Upper lobe of right lung (tissue), 1 donor: ENCODE results near the gene MYO16. TPM values are rescaled to one million over a fixed set of nuclear protein-coding genes. Genes with fewer than 3 reads are reported as not detected.

ENCODE experiments used
- ATAC-seq: fragments of 200-7000 bp; cut with Tn5 transposase; one replicate; pipeline ENCODE4 v1.9.1; 2020; ENCODE audit warnings: mild to moderate bottlenecking, moderate library complexity
- DNase-seq: peaks from one replicate; pipeline ENCODE4 v3.0.0-alpha.2; 2020
- H3K27ac ChIP-seq: fragments of 200-600 bp; one replicate; pipeline ENCODE4 v1.8.0; 2022
- H3K27me3 ChIP-seq: fragments of 200-600 bp; one replicate; pipeline ENCODE4 v1.8.0; 2022; ENCODE audit warnings: mild to moderate bottlenecking
- H3K36me3 ChIP-seq: fragments of 200-600 bp; one replicate; pipeline ENCODE4 v1.8.0; 2022
- H3K4me1 ChIP-seq: fragments of 200-600 bp; one replicate; pipeline ENCODE4 v1.8.0; 2022
- H3K4me3 ChIP-seq: fragments of 200-600 bp; one replicate; pipeline ENCODE4 v1.8.0; 2022; ENCODE audit warnings: mild to moderate bottlenecking
- H3K9me3 ChIP-seq: fragments of 200-600 bp; one replicate; pipeline ENCODE4 v1.8.0; 2022
- intact Hi-C: fragments of 100-400 bp; cut with DNase I; formaldehyde crosslinking; loops from one replicate; pipeline ENCODE4 v1.11.0; 2022
- total RNA-seq: library from RNA; stranded (reverse); fragmentation: NEBNext Ultra II Directional; extraction: Animal tissue kit (Norgen Biotek cat#: 25700); gene quantifications from one replicate; pipeline ENCODE4 v1.2.1, GENCODE V29; 2021
- TF ChIP-seq, protein P1 (sequence below): fragments of 200-600 bp; IDR thresholded peaks from one replicate; pipeline ENCODE4 v1.8.0; 2022; ENCODE audit warnings: antibody characterized with exemption
- donor health status: DM: no; HTN: yes; CAD: no; lungs with severe emphysema.

MYO16 gene
- total RNA-seq, 1 donor from 2014 or later: 0.46 TPM

DNA sequence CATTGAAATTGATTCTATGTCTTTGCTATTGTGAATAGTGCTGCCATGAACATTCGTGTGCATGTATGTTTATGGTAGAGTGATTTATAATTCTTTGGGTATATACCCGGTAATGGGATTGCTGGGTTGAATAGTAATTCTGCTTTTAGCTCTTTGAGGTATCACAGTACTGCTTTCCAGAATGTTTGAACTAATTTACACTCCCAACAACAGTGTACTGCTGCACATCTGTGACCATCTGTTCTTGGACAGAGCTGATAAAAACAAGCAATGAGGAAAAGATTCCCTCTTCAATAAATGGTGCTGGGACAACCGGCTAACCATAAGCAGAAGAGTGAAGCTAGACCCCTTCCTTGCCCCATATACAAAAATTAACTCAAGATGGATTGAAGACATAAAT, 231.0 kb downstream of the MYO16 start:
- no peak for DNase-seq
- intact Hi-C loops: no loop called here
- no peaks in the 10 kb centered on the region for H3K27me3 ChIP-seq
- no peaks in the 10 kb centered on the region for H3K4me1 ChIP-seq
- no peaks in the 10 kb centered on the region for H3K36me3 ChIP-seq
- no peak overlapping the region for H3K4me3 ChIP-seq
- H3K9me3 ChIP-seq: no peaks in the 10 kb centered on the region
- ATAC-seq: no peak
- TF ChIP-seq, protein P1, sequence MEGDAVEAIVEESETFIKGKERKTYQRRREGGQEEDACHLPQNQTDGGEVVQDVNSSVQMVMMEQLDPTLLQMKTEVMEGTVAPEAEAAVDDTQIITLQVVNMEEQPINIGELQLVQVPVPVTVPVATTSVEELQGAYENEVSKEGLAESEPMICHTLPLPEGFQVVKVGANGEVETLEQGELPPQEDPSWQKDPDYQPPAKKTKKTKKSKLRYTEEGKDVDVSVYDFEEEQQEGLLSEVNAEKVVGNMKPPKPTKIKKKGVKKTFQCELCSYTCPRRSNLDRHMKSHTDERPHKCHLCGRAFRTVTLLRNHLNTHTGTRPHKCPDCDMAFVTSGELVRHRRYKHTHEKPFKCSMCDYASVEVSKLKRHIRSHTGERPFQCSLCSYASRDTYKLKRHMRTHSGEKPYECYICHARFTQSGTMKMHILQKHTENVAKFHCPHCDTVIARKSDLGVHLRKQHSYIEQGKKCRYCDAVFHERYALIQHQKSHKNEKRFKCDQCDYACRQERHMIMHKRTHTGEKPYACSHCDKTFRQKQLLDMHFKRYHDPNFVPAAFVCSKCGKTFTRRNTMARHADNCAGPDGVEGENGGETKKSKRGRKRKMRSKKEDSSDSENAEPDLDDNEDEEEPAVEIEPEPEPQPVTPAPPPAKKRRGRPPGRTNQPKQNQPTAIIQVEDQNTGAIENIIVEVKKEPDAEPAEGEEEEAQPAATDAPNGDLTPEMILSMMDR: no peak
- H3K27ac ChIP-seq: no peak overlapping the region

DNA sequence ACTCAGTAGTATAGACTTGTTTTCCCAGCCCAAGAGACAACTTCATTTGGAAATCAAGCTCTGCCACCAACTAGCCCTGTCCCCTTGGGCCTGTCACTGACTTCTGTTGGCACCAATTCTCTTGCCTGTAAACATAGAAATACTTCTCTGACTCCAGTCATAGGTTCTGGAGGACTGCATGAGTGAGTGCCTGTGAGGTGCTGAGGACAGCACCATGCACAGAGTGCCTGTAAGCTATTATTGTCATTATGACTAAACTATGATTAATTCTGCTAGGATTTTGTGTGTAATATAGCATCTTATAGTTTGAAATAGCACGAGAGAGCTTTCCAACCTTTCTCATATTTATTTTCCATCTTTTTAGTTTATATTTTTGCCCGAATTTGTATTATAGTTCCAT, 247.9 kb downstream of the MYO16 start:
- H3K4me3 ChIP-seq: no peak overlapping the region
- TF ChIP-seq, protein P1: no peak
- intact Hi-C loops: no loop called here
- no peaks in the 10 kb centered on the region for H3K9me3 ChIP-seq
- H3K27me3 ChIP-seq: no peaks in the 10 kb centered on the region
- no peaks in the 10 kb centered on the region for H3K36me3 ChIP-seq
- DNase-seq (no peak), ATAC-seq (no peak)
- no peaks in the 10 kb centered on the region for H3K4me1 ChIP-seq
- H3K27ac ChIP-seq: no peak overlapping the region

DNA sequence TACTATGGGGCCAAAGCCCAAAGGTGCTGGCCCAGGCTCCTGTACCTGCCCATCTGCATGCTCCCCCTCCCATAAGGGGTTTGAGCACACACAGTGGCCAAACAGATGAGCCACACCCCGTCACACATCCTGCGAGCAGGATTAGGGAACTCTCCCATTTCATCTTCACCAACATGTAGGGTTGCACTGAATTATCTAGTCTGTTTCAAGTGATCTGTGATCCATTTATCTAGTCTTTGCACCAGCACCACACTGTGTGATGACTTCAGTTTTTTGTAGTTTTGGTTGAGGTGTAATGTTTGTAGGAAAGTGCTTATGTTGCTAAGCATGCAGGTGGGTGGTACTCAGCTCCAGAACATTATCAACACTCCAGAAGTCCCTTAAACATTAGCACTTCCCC, 249.3 kb downstream of the MYO16 start:
- Histone ChIP-seq H3K27ac (no peak overlapping the region), H3K9me3 (no peaks in the 10 kb centered on the region), H3K36me3 (no peaks in the 10 kb centered on the region), H3K4me1 (no peaks in the 10 kb centered on the region), H3K27me3 (no peaks in the 10 kb centered on the region), H3K4me3 (no peak overlapping the region)
- no peak for ATAC-seq
- no peak for DNase-seq
- TF ChIP-seq, protein P1: no peak
- intact Hi-C loops: no loop called here

DNA sequence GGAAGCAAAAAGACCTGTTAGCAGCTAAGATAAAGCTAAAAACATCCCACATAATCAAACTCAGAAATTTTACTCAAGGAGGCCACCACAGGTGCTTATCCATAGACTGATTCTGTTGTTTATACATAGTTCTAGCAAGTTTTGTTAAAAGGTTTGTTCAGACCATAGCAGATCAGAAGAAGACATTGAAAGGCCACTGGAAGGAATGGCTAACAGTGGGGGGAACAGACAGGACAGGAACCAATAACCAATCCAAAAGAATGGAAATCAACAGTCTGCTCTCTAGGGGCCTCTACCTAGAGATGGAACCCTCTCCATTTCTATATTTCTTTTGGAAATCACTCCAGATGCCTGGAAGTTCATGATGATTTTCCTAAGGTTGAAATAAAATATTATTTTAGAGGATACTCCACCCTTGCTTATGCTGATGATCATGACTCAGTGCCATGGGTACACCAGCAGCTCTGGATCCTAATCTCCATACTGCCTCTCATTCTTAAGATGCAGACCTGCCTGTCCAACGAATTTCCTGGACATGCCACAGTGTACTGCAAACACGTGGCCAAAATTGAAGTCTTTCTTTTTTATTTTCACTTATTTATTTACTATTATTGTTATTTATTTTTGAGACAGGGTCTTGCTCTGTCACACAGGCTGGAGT, 260.0 kb downstream of the MYO16 start:
- Histone ChIP-seq H3K9me3 (no peaks in the 10 kb centered on the region), H3K27ac (no peak overlapping the region), H3K27me3 (no peaks in the 10 kb centered on the region), H3K4me1 (no peaks in the 10 kb centered on the region), H3K36me3 (no peaks in the 10 kb centered on the region), H3K4me3 (no peak overlapping the region)
- intact Hi-C loops: no loop called here
- TF ChIP-seq, protein P1: no peak
- ATAC-seq (no peak), DNase-seq (no peak)

DNA sequence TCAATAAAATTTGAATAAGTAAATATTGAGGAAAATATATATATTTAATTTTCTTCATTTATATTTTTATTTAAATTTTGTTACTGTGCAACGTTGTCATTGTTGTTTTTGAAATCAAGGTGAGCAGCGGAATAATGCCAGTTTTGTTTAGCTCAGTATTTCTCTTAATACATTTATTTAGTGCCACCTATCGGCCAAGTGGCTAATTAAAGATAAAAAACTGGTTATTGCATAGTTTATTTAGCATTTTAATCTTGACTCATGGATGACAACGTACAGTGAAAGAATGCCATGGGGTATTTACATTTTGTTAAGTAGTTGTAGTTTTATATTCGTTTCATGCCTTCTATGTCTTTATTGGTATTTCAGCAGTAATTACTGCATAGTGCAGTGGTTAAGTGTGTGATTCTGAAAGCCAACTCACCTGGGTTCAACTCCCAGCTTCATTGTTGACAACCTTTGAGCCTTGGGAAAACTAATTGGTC, 265.9 kb downstream of the MYO16 start:
- no peak for DNase-seq

More for the DNA sequence above, 265.9 kb downstream of the MYO16 start:
- Histone ChIP-seq H3K9me3 (no peaks in the 10 kb centered on the region), H3K4me3 (no peak overlapping the region), H3K36me3 (no peaks in the 10 kb centered on the region), H3K4me1 (no peaks in the 10 kb centered on the region), H3K27me3 (peaks cover 6% of the 10 kb centered on the region), H3K27ac (no peak overlapping the region)
- TF ChIP-seq, protein P1: peak; percentile 63
- no peak for ATAC-seq
- intact Hi-C loops: loop anchor here (10.0 kb wide), 1 partner anchor 570 kb away; no protein-coding TSS in a partner anchor
